Prostate gland (tissue), 2 donors: ENCODE measurements around the gene RAD51B.

Source experiments
- POLR2A ChIP-seq: fragments of 450-650 bp; IDR thresholded peaks from one replicate; pipeline ENCODE4 v1.6.1; 2016; ENCODE audit warnings: antibody characterized with exemption, mild to moderate bottlenecking
- TF ChIP-seq, protein P1 (sequence below), 4 experiments: fragments of 200-600 bp in 2 of 4; fragments of 450-650 bp in 2 of 4; sonication (generic) in 2 of 4; IDR thresholded peaks; 1 replicate in 3 of 4; 2 replicates in 1 of 4; pipeline ENCODE4 v1.5.1; 2016 to 2019; ENCODE audit warnings: antibody characterized with exemption in 4 of 4, mild to moderate bottlenecking in 2 of 4, moderate library complexity in 2 of 4

DNA sequence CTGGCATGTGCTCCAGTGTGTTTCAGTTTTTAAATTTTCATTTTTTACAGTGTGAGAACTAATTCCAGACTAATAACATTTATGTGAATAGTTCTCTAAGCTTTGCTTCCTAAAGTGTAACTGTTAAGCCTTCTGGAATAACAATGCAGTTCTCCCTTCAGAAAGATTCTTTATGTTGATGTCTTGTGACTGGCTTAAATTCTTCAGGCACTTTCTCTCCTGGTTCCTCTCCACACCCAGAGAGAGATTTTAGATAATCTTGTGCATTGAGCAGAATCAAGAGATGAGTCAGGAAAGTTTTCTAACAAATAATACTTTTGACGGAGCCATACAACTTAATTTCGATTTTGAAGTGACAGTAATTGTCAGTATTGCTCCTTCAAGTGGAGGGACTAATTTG lies 118.5 kb downstream of the RAD51B start:
- TF ChIP-seq, protein P1, sequence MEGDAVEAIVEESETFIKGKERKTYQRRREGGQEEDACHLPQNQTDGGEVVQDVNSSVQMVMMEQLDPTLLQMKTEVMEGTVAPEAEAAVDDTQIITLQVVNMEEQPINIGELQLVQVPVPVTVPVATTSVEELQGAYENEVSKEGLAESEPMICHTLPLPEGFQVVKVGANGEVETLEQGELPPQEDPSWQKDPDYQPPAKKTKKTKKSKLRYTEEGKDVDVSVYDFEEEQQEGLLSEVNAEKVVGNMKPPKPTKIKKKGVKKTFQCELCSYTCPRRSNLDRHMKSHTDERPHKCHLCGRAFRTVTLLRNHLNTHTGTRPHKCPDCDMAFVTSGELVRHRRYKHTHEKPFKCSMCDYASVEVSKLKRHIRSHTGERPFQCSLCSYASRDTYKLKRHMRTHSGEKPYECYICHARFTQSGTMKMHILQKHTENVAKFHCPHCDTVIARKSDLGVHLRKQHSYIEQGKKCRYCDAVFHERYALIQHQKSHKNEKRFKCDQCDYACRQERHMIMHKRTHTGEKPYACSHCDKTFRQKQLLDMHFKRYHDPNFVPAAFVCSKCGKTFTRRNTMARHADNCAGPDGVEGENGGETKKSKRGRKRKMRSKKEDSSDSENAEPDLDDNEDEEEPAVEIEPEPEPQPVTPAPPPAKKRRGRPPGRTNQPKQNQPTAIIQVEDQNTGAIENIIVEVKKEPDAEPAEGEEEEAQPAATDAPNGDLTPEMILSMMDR (IDR thresholded peaks at IDR 0.05) = no peak
- no peak for TF ChIP-seq POLR2A
